HG03469 (cell line): ENCODE measurements around the gene NCOA6.
"Not testable (repeated sequence)": the region's sequence is repeated elsewhere in the genome, so short reads cannot be mapped to it uniquely, and the experiment has no call there.

Source experiments
- ATAC-seq: cut with Tn5 transposase; IDR thresholded peaks from one replicate; pipeline ENCODE4 v1.9.1; 2021; ENCODE audit warnings: mild to moderate bottlenecking, moderate library complexity, moderate number of reproducible peaks; ENCODE audit not compliant: unreplicated experiment

The NCOA6 gene

DNA sequence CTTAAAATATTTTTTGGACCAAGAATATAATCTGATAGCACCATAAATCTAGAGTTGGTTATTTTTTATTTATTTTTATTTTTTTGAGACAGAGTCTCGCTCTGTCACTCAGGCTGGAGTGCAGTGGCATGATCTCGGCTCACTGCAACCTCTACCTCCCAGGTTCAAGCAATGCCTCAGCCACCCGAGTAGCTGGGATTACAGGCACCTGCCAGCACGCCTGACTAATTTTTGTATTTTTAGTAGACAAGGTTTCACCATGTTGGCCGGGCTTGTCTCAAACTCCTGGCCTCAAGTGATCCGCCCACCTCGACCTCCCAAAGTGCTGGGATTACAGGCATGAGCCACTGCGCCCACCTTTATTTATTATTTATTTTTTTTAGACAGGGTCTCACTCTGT, 45.2 kb downstream of the NCOA6 start:
- ATAC-seq: not testable (repeated sequence)

DNA sequence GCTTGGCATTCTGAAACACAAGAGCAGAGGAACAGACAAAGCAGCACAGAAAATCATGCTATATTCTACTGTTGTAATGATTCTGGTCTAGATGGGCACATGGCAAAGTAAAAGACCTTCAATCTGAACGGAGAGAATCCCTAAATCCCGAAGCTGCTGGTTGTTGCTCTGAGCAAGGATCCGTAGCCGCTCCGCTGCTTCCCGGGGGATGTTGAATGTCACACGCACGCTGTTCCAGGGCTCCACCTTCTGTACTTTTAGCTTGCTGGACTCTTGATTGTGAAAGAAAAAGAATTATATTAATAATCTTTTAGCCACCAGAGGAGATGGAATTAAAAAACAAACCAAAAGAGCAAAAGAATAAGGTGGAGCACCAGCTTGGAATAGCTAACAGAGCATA, 49.3 kb downstream of the NCOA6 start:
- ATAC-seq: no peak

DNA sequence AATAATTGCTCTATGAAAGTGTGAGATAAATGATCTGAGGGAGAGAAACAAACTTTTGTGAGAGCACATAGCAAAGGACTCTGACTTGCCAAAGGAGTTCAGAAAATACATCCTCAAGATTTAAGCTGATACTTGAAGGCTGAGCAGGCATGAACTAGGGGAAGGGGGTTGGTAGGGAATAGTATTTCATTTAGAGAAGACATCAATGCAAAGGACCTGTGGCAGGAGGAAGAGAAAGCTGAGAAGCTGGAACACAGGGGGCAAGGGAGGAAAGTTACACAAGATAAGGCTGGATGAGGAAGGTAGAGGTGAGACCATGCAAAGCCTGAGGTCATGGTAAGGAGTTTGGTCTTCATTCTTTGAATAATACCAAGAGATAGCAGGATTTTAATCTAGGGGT, 50.6 kb downstream of the NCOA6 start:
- no peak for ATAC-seq

DNA sequence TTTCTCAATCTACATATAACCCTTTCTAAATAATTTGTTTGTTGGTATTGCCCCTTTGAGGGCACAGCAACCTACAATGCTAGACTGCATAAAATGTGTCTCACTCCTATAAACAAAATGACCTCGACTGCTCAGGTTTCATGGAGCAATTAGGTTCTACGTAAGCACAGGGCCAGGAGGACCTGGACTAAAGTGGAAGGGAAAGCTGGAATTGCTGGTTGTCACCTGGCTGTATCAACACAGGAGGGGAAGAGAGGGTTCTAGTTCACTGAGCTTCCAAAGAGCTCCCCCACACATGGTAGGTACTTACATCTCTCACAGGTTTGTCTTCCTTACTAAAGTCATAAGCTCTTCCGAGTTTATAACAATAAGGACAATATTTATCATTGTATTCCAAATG, 51.0 kb downstream of the NCOA6 start:
- ATAC-seq: no peak

DNA sequence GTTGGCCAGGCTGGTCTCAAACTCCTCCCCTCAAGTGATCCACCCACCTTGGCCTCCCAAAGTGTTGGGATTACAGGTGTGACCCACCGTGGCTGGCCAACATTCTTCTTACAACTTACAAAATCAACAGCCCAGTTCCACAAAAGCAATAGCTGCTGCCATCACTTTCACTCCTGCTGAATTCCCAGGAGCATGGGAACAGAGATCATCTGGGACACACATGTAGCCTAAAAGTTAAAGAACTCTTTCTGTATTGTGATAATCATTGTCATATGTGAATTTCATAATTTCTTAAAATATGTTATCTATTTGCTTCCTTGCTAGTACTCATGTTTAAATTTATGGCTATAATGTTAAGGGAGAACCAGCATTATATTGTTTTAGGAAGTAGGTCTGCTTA, 51.7 kb downstream of the NCOA6 start:
- ATAC-seq: no peak

DNA sequence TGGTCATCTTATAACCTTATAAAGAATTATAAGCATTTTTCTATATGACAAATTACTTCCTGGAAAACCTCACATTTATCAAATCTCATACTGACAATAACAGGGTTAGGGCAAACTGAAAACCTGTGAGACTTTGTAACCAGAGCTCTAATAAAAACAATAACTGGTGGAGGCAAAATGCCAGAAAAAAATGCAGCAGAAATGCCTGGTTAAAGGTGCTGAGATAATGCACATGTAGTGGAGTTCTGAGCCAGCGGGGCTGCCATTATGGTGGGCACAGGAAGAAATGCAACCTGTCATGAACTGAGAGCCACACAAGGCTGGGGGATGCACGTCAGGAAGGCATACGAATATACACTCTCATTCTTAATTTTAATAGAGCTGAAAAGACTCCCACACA, 53.0 kb downstream of the NCOA6 start:
- no peak for ATAC-seq

DNA sequence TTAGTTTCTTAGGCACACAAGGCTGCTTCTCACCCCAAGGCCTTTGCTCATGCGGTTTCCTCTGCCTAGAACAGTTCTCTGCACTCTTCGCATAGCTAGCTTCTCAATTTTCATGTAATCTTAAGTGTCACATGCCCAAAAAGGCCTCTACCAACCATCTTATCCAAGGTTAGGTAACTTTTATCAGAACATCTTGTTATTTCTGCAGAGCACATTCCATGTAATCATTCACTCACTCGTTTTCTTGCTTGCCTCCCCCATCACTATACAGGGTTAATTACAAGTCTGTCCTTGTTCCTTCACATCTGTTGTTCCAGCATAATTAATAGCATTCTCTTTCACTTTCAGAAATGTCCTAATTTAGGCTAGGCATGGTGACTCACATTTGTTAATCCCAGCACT, 53.8 kb downstream of the NCOA6 start:
- no peak for ATAC-seq

DNA sequence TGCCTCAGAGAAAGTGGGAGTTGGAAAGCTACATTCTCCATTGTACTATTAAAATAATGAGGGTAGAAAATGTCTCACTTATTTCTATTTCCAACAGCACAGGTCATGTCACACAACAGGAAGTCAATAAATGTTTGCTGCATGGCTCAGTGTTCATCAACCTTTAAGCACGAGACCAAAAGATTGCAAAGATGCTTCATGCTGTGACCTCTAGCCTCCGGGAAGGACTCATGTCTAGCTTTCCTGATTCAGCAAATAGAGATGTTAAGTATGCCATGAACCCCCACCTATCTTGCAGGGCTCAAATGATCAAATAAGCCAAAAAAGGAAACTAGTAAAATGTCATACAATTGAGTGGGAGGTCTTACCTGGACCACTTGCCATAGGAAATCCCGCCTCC, 57.4 kb downstream of the NCOA6 start:
- no peak for ATAC-seq

DNA sequence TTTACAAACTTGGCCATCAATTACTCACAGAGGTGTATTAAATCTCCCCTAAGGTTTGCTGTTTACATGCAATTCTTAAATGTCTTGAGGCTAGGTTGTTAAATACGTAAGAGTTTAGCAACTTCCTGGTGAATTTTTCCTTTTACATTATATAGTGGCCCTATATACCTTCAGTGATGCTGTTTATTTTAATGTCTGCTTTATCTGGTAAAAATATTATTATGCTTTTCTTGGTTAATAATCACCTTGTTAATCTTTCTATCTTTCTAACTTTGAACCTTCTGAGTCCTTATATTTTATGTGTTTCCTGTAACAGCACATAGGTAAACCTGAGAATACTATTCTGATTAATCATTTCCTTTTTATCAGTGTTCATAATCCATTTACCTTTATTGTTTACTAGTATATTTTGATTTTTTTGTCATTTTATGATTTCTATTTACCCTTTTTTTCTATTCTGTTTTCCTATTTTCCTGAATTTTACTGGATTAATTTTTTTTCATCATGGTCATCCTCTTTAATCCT, 63.4 kb downstream of the NCOA6 start:
- ATAC-seq: no peak

DNA sequence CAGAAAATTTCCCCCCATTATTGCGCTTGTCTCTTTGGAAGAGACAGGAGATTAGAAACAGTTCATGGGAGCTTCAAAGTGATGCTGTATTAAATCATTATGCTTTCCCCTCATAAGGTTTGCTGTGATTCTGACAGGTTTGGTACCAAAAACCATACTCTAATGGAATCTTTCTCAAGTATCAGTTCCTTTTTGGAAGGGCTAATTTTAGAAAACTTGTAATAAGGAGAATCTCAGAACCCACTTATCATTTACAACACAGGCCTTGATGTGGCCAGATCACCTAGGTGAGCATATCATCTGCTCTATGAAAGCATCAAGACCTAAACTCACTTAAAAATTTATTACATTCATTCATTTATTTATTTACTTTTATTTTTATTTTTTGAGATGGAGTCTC, 70.1 kb downstream of the NCOA6 start:
- ATAC-seq: no peak

DNA sequence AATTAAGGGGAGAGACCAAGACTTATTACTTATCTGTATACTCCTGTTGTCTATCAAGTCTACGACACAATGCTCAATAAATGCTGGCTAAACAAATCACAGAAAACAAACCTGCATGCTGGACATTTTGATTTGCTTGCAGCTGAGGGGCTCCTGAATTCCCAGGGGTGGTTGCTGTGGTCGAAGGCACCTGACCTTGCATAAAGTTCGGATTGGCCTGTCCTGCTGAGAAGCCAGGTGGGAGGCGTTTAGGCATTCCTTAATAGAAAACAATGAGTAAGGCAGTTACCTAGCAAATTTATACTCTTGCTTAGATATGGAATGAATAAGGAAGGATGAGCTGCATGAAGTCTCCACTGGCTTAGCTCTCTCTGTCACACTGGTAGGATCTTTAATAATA, 70.8 kb downstream of the NCOA6 start:
- no peak for ATAC-seq

DNA sequence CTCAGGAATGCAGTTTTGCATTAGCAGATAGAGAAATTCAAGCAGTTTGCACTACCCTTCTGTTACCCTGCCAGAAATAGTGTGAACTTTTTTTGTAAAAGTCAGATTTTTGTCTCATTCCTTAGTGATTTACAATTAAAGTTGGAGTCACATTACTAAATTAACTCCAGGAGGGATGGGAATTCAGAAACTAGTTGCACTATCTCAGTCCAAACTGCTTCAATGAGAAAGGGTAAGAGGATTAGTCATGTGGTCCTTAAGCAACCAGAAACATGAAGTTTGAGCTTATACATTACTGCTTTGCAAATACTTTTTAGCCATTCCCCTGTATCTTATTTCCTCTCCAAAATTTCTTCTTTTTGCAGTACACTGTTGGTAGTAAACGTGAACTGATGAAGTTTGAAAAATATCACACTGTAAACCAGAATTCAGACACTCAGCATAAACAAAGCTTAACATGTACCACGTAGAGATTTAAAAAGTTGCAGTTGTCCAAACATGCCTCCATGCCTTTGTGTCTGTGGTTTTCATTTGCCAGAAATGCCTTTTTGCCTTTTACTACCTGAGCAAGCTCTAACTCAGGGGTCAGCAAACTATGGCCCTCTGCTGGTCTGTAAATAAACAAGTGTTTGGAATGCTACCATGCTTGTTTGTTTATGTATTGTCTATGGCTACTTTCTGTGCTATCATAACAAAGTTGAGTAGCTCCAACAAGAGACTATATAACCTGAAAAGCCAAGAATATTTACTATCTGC, 71.6 kb downstream of the NCOA6 start:
- ATAC-seq: no peak

DNA sequence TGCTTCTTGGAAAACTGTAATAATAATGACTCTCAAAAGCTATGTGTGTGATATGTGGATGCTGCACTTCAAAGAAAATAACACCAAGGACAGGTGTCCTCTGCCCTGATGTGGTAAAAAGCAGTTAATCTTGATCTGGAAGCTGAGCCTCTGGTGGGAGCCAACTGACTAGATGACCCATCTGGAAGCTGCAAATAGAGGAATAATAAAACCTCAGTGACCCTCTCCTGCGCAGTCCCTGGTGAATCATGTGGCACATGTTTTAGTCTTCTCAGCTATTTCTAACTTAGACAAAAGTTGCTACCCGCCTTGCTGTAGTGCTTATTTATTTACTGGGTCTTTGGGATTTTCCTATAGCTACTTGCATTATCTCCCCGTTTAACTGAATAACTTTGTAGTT, 74.0 kb downstream of the NCOA6 start:
- ATAC-seq: no peak

DNA sequence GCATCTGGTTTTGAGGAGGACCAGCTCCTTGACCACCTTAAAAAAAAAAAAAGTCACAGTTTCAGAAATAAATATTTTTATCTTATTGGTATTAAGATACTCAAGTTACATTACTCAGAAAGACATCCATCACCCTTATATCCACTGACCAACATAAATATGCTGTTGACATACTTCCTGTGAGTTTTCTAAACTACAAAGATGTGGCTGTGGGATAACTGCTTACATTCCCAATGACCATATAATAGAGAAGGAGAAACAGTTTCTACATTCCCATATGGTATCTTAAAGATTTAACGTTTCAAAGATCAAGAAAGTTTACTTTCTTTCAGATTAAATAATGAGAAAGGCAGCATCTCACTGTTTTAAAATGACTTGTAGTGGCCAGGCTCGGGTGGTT, 75.0 kb downstream of the NCOA6 start:
- no peak for ATAC-seq

DNA sequence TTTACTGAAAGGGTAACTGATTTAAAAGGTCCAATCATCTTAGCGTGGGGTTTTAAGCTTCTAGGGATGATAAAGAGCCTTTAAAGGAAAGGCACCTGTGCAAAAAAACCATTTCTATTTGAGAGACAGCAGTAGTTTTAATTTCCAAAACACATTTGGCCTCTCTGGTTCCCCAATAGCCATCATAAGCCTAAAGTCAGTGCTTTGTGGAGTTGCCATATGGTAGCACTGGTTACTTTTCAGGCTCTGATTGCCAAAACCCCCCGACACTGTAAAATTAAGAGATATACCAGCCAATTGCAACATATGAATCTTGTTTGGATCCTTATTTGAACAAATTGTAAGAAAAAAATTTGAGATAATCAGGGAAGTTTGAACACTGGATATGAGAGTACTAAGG, 76.7 kb downstream of the NCOA6 start:
- no peak for ATAC-seq

DNA sequence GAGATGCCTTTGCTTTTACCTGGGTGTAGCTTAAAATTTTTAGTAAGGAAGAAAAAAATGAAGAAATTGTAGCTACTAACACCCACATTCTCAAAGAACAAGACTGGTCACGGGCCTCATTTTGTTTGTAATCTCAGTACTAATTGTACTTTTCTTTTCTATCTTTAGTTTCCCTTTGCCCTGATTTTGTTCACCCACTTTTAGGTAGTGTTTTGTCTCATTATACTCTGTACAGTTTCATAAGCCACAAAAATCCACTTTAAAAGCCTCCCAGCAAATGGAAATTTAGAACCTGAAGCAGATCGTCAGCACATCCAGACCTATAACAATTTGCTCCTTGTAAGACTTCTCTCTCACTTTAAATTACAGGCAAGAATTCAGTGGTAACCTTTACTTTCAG, 78.0 kb downstream of the NCOA6 start:
- no peak for ATAC-seq

DNA sequence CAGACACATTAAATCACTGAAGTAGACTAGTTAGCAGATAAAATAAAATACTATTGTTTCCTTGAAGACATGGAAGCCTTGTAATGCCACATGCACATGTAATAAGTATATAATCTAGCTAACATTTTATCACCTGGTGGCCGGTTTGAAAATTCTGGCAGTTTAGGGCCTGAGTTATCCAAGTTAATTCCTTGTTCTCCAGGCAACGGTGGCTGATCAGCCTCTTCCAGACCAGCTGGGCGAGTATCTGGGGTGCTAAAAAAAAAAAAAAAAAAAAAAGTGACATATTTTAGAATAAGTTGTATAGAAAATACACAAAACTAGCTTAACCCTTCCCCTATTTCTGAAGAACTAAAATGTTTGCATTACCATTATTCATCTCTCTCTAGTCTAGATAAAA, 78.8 kb downstream of the NCOA6 start:
- ATAC-seq: no peak

DNA sequence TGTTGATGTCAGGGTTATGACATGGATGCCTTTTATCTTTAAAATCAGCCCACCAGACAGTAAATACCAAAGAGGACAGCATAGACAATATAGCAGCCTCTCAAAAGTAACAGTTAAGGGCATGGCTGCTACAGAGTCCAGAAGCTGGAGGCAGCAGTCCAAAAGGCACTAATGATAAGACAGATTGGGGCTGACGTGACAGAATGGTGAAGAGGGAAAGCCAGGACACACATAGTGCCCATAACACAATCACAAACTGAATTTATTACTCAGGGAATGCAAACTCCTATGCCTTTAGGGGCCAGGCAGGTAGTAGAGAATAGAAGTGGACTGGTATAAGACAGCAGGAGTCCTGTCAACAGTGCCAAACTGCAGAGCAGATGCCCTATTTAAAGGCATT, 80.6 kb downstream of the NCOA6 start:
- no peak for ATAC-seq

DNA sequence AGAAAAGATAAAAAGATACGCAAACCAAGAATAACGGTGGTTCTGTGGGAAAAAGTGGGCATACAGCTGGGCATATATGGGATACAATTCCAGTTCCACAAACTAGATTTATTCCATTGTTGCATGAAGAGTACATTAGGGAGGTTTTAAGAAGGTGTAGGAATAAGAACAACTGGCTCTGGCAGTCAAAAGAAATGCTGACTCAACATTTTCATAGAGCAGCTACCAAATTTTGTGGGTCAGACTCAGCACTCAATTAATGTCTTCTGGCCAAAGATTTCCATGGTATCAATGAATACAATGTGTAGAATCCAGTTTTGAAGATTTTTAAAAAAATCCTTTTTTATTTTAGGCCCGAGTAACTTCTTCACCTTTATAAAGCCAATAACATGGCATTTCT, 81.1 kb downstream of the NCOA6 start:
- no peak for ATAC-seq

DNA sequence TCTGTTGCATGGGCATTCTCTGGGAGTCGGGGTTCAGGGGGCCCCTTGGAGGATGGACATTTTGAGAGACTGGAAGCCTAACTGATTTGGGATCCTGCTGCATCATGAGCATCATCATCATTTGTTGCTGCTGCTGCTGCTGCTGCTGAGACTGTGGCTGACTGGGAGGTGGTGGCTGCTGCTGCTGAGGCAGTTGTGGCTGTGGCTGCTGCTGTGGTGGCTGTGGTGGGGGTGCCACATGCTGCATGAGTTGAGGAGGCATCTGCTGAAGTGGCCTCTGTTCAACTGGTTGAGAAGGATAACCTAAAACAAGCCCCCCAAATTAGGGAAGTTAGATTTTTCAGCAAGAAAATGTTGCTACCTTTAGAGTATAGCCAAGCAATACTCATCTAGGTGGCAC, 82.4 kb downstream of the NCOA6 start:
- ATAC-seq: no peak

DNA sequence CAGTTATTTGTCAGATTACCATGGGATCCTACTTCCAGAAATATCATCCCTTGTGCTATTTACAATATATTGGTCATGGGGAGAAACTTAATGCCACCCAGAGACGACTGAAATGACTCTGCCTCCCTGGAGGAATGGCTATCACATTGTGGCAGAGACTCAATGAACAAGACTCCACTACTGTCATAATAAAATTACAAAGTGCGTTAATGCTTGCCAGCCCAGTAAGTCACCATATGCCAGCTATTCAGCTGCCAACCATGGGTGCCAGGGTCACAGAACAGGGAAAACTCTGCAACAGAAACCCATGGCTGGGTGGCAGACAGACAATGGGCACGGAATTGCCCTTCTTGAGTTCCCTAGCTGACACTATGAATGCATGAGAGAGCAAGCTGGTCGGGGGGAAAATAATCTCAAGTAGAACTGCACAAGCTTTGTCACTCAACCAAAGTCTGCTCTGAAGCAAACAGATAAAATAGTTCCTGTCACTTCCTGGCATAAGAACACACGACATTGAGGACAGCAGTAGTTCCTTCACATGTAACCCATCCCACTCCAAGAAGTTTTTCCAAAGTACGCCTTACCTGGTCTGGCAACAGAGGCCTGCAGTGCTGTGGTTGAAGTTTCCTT, 89.2 kb downstream of the NCOA6 start:
- no peak for ATAC-seq

DNA sequence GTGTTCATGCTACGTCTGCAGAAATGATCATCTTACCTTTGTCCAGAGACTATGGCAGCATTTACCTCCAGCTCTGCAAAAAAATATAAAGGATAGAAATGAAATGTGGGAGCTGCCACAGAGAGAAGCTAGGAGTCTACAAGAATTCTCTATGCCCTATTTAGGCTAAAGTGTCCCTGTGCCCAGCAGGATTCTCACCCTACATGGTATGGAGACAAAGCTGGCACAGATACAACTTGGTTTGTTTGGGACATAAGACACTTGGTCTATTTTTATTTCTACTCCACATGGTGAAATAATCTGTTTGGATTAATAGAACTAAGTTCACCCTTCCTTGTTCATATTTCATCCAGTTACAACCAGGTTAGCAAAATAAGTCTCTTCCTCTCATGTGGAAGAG, 92.9 kb downstream of the NCOA6 start:
- ATAC-seq: no peak

DNA sequence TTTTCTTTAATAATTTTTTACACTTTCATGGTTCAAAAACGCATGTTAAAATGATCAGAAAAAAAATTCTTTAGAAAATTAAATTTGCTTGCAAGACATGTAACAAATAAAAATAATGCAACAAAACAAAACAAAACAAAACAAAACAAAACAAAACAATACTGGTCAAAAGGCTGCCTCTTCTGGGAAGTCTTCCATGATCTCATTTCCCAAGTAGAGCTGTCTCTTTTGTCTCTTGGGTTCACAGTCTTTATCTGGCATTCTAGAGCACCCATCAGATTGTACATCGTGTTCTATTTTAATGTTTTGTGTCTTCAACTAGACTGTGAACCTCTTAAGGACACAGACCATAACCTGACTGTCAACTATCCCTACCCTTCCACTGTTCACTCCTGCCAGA, 96.0 kb downstream of the NCOA6 start:
- no peak for ATAC-seq
